Heart left ventricle (tissue), 13 donors: ENCODE results near the gene CELF2.

Experiments
- POLR2A ChIP-seq, 2 donors: fragments of 450-650 bp; IDR thresholded peaks; one replicate each; pipeline ENCODE4 v1.6.1; 2017; ENCODE audit warnings: antibody characterized with exemption in 2 of 2, mild to moderate bottlenecking in 2 of 2, moderate library complexity in 2 of 2
- TF ChIP-seq, protein P1 (sequence below), 12 donors: fragments of 200-600 bp; sonication (generic) in 4 of 12; IDR thresholded peaks; one replicate each; pipeline versions ENCODE4 v1.5.0 to v1.8.0; 2018 to 2022; ENCODE audit warnings: antibody characterized with exemption in 12 of 12, mild to moderate bottlenecking in 5 of 12
- donor health status: ischemic (EF 13 %, LVEDD 7.1; RV severe dilation, severe dysfunction).
- donor health status: DM: no; HTN: yes; CAD: no.
- donor health status: DM: no; HTN: no; CAD: no.
- donor health status: ischemic (EF 25% LVEDD 6.9; RV normal size, moderate dysfunction).
- donor health status: ischemic (EF 25% LVEDD 5.7; RV mildly dilated, moderate dysfunction).
- donor health status: ischemic (EF 35%, LVEDD 5.7; RV mildly dilated, moderate dysfunction).
- donor health status: nonischemic (EF 11% LVEDD 7.7; RV severe dilation, severe dysfunction).
- donor health status: DM: yes; HTN: yes; CAD: no.
- donor health status: PGD.
- donor health status: ischemic (EF 29% LVEDD 5.4; RV normal size, mild dysfunction).
- donor health status: nonischemic (EF 23%, LVEDD 6.1; RV moderate dilation, normal function).

DNA sequence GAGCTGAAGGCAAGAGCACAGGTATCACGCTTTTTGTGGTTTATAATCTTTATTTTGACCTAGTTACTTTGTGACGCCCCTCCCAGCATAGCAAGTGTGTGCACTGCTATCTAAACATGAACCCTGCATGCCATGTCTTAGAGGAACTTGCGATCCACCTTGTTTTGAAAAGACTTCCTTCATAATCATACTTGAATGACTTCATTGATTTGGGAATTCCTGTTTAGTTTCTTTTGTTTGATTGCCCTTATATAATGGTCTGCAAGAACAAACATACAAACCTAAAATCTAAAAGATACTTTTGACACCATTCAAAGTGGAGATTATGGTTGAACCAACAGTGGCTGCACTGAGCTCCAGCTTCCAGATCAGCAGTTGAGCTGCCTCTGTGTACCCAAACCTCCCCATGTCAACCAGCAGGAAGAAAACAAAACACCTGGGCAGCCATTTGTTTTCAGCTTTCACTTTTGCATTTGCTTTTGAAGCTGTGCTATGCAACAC, 132.6 kb downstream of the CELF2 start:
- TF ChIP-seq, protein P1, sequence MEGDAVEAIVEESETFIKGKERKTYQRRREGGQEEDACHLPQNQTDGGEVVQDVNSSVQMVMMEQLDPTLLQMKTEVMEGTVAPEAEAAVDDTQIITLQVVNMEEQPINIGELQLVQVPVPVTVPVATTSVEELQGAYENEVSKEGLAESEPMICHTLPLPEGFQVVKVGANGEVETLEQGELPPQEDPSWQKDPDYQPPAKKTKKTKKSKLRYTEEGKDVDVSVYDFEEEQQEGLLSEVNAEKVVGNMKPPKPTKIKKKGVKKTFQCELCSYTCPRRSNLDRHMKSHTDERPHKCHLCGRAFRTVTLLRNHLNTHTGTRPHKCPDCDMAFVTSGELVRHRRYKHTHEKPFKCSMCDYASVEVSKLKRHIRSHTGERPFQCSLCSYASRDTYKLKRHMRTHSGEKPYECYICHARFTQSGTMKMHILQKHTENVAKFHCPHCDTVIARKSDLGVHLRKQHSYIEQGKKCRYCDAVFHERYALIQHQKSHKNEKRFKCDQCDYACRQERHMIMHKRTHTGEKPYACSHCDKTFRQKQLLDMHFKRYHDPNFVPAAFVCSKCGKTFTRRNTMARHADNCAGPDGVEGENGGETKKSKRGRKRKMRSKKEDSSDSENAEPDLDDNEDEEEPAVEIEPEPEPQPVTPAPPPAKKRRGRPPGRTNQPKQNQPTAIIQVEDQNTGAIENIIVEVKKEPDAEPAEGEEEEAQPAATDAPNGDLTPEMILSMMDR (IDR thresholded peaks at IDR 0.05): no peak
- TF ChIP-seq POLR2A (IDR thresholded peaks at IDR 0.05): no peak
